WTC11 (cell line): Measurements from ENCODE around the gene SLC38A1. TPM values are rescaled to one million over a fixed set of nuclear protein-coding genes. Genes with fewer than 3 reads are reported as not detected.

ENCODE experiments used
- ATAC-seq: fragments of 200-7000 bp; cut with Tn5 transposase; 2 replicates; pipeline ENCODE4 v1.10.0; 2021; ENCODE audit warnings: mild to moderate bottlenecking, moderate library complexity
- CTCF ChIA-PET: fragments of 300-600 bp; sonication (Branson Sonifier 250); formaldehyde crosslinking; loops from one replicate; lab custom pipeline; 2021; ENCODE audit warnings: antibody characterized with exemption; lab: Charles Lee
- POLR2A ChIA-PET: fragments of 350-600 bp; sonication (Branson Sonifier 250); formaldehyde crosslinking; loops from one replicate; lab custom pipeline; 2021; ENCODE audit warnings: antibody characterized with exemption; lab: Charles Lee
- DNase-seq: peaks from one replicate; pipeline ENCODE4 v3.0.0; 2021; ENCODE audit warnings: low spot score
- H3K27ac Mint-ChIP-seq: 2 replicates; pipeline ENCODE4 v1.8.0; 2021; ENCODE audit warnings: mixed read lengths
- H3K27me3 Mint-ChIP-seq: 2 replicates; pipeline ENCODE4 v1.8.0; 2021; ENCODE audit warnings: low read depth, mild to moderate bottlenecking, moderate library complexity, mixed read lengths
- H3K36me3 Mint-ChIP-seq: 2 replicates; pipeline ENCODE4 v1.8.0; 2021; ENCODE audit warnings: mixed read lengths
- H3K4me1 Mint-ChIP-seq: 2 replicates; pipeline ENCODE4 v1.8.0; 2022; ENCODE audit warnings: mixed read lengths
- H3K4me3 Mint-ChIP-seq: 2 replicates; pipeline ENCODE4 v1.8.0; 2021; ENCODE audit warnings: mild to moderate bottlenecking, moderate library complexity, mixed read lengths
- H3K9me3 Mint-ChIP-seq: 2 replicates; pipeline ENCODE4 v1.8.0; 2021; ENCODE audit warnings: mixed read lengths
- CREB1 ChIP-seq: sonication (generic); formaldehyde crosslinking; IDR thresholded peaks from 2 replicates; pipeline ENCODE4 v1.8.0; 2023; ENCODE audit warnings: mild to moderate bottlenecking, missing genetic modification reagents
- CREM ChIP-seq: sonication (generic); formaldehyde crosslinking; IDR thresholded peaks from 2 replicates; pipeline ENCODE4 v1.8.1; 2022; ENCODE audit warnings: mild to moderate bottlenecking, missing genetic modification reagents, moderate library complexity
- ETV6 ChIP-seq: sonication (generic); formaldehyde crosslinking; IDR thresholded peaks from 2 replicates; pipeline ENCODE4 v1.8.1; 2022; ENCODE audit warnings: mild to moderate bottlenecking, missing genetic modification reagents
- GABPB1 ChIP-seq: sonication (generic); formaldehyde crosslinking; IDR thresholded peaks from 2 replicates; pipeline ENCODE4 v1.8.1; 2023; ENCODE audit warnings: mild to moderate bottlenecking, missing genetic modification reagents
- IRF1 ChIP-seq: sonication (generic); formaldehyde crosslinking; IDR thresholded peaks from 2 replicates; pipeline ENCODE4 v1.8.0; 2023; ENCODE audit warnings: missing genetic modification reagents
- MXD4 ChIP-seq: fragments of 250-450 bp; sonication (Bioruptor Pico); IDR thresholded peaks from 2 replicates; pipeline ENCODE4 v1.8.0; 2021; ENCODE audit warnings: mild to moderate bottlenecking, moderate library complexity, borderline replicate concordance
- RELA ChIP-seq: sonication (generic); formaldehyde crosslinking; IDR thresholded peaks from 2 replicates; pipeline ENCODE4 v1.8.1; 2022; ENCODE audit warnings: missing genetic modification reagents, mild to moderate bottlenecking, borderline replicate concordance
- SMAD4 ChIP-seq: sonication (generic); formaldehyde crosslinking; IDR thresholded peaks from 2 replicates; pipeline ENCODE4 v1.8.0; 2022; ENCODE audit warnings: mild to moderate bottlenecking, missing genetic modification reagents
- SOX15 ChIP-seq: fragments of 250-450 bp; sonication (Bioruptor Pico); IDR thresholded peaks from 2 replicates; pipeline ENCODE4 v1.9.0; 2021; ENCODE audit warnings: mild to moderate bottlenecking
- USF1 ChIP-seq: sonication (generic); formaldehyde crosslinking; IDR thresholded peaks from 2 replicates; pipeline ENCODE4 v1.8.0; 2022; ENCODE audit warnings: mild to moderate bottlenecking, missing genetic modification reagents
- ZNF138 ChIP-seq: sonication (generic); formaldehyde crosslinking; conservative IDR thresholded peaks from 2 replicates; pipeline ENCODE4 v1.8.1; 2022; ENCODE audit warnings: mild to moderate bottlenecking, moderate library complexity, missing genetic modification reagents
- ZNF416 ChIP-seq: fragments of 250-450 bp; sonication (Bioruptor Pico); IDR thresholded peaks from 2 replicates; pipeline ENCODE4 v1.9.0; 2021; ENCODE audit warnings: mild to moderate bottlenecking, inconsistent platforms
- ZNF512 ChIP-seq: sonication (generic); formaldehyde crosslinking; IDR thresholded peaks from 2 replicates; pipeline ENCODE4 v1.8.1; 2022; ENCODE audit warnings: missing genetic modification reagents, borderline replicate concordance
- ZNF532 ChIP-seq: fragments of 250-450 bp; sonication (Bioruptor Pico); IDR thresholded peaks from 2 replicates; pipeline ENCODE4 v1.9.0; 2021; ENCODE audit warnings: mild to moderate bottlenecking, borderline replicate concordance
- total RNA-seq: library from RNA; stranded (reverse); gene quantifications from 3 replicates; pipeline ENCODE4 v1.2.3, GENCODE V29; 2021
- TF ChIP-seq, protein P1 (sequence below): sonication (generic); formaldehyde crosslinking; IDR thresholded peaks from 2 replicates; pipeline ENCODE4 v1.8.0; 2023; ENCODE audit warnings: missing genetic modification reagents, mild to moderate bottlenecking, borderline replicate concordance
- TF ChIP-seq, protein P2 (sequence below): sonication (generic); formaldehyde crosslinking; IDR thresholded peaks from 2 replicates; pipeline ENCODE4 v1.8.0; 2022; ENCODE audit warnings: mild to moderate bottlenecking, missing genetic modification reagents
- TF ChIP-seq, protein P3 (sequence below): sonication (generic); formaldehyde crosslinking; IDR thresholded peaks from 2 replicates; pipeline ENCODE4 v1.8.1; 2023; ENCODE audit warnings: mild to moderate bottlenecking, missing genetic modification reagents
- TF ChIP-seq, protein P4 (sequence below): sonication (generic); formaldehyde crosslinking; IDR thresholded peaks from 2 replicates; pipeline ENCODE4 v1.8.0; 2022; ENCODE audit warnings: mild to moderate bottlenecking, missing genetic modification reagents

SLC38A1 gene
- total RNA-seq, 1 experiment from 2014 or later, result 179 TPM

DNA sequence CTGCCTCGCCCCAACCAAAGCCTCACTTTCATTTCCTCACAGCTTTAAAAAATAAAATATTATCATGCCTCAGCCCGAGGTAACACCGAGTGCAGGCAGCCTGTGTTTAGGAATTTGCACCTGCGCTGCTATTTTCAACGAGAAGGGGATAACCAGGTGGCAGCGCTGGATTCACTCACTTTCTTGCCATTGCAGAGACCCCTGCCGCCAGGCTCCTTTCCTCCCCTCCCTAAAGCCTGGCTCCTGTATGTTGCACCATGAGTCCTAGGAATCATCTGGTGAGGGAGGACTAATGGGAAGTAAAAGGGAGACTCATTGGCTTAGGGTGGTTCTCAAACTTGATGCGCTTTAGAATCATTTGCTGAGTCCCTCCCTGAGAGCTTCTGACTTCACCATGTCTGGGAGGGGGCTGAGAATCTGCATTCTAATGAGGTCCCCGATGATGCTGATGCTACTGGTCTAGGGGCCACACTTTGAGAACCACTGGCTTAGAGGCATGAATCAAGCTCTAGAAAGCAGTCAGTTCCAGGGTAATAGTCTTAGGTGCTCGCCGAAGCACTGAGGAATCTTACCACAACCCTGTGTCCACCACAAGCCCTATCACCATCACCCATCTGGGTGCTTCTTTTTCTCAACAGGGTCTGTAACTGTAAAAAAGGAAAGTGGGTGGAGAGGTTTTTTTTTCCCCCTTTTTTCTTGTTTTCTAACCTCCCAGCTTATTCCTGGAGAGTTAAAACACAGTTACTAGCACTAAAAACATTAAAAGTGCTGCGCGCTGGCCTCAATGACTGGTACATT lies 83.8 kb downstream of the SLC38A1 start (continued):
- TF ChIP-seq, protein P1, sequence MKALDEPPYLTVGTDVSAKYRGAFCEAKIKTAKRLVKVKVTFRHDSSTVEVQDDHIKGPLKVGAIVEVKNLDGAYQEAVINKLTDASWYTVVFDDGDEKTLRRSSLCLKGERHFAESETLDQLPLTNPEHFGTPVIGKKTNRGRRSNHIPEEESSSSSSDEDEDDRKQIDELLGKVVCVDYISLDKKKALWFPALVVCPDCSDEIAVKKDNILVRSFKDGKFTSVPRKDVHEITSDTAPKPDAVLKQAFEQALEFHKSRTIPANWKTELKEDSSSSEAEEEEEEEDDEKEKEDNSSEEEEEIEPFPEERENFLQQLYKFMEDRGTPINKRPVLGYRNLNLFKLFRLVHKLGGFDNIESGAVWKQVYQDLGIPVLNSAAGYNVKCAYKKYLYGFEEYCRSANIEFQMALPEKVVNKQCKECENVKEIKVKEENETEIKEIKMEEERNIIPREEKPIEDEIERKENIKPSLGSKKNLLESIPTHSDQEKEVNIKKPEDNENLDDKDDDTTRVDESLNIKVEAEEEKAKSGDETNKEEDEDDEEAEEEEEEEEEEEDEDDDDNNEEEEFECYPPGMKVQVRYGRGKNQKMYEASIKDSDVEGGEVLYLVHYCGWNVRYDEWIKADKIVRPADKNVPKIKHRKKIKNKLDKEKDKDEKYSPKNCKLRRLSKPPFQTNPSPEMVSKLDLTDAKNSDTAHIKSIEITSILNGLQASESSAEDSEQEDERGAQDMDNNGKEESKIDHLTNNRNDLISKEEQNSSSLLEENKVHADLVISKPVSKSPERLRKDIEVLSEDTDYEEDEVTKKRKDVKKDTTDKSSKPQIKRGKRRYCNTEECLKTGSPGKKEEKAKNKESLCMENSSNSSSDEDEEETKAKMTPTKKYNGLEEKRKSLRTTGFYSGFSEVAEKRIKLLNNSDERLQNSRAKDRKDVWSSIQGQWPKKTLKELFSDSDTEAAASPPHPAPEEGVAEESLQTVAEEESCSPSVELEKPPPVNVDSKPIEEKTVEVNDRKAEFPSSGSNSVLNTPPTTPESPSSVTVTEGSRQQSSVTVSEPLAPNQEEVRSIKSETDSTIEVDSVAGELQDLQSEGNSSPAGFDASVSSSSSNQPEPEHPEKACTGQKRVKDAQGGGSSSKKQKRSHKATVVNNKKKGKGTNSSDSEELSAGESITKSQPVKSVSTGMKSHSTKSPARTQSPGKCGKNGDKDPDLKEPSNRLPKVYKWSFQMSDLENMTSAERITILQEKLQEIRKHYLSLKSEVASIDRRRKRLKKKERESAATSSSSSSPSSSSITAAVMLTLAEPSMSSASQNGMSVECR (CRISPR knock-in tag), result no peak
- no peak for TF ChIP-seq SMAD4 (CRISPR knock-in tag)
- no peak for TF ChIP-seq ZNF532 (CRISPR knock-in tag)
- TF ChIP-seq USF1 (CRISPR knock-in tag), result no peak
- TF ChIP-seq CREM (CRISPR knock-in tag), result no peak
- TF ChIP-seq, protein P2, sequence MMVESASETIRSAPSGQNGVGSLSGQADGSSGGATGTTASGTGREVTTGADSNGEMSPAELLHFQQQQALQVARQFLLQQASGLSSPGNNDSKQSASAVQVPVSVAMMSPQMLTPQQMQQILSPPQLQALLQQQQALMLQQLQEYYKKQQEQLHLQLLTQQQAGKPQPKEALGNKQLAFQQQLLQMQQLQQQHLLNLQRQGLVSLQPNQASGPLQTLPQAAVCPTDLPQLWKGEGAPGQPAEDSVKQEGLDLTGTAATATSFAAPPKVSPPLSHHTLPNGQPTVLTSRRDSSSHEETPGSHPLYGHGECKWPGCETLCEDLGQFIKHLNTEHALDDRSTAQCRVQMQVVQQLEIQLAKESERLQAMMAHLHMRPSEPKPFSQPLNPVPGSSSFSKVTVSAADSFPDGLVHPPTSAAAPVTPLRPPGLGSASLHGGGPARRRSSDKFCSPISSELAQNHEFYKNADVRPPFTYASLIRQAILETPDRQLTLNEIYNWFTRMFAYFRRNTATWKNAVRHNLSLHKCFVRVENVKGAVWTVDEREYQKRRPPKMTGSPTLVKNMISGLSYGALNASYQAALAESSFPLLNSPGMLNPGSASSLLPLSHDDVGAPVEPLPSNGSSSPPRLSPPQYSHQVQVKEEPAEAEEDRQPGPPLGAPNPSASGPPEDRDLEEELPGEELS, result no peak
- no peak for TF ChIP-seq SOX15 (CRISPR knock-in tag)

GRCh38 chr12:46183112-46183511 lies 85.7 kb downstream of the SLC38A1 start:
- peaks cover 20% of the 10 kb centered on the region for H3K36me3 Mint-ChIP-seq
- no peak for ATAC-seq
- H3K27me3 Mint-ChIP-seq, result no peaks in the 10 kb centered on the region
- no peak overlapping the region for H3K27ac Mint-ChIP-seq
- CTCF ChIA-PET, result no interaction called here
- no peak for DNase-seq
- H3K9me3 Mint-ChIP-seq, result no peaks in the 10 kb centered on the region
- H3K4me3 Mint-ChIP-seq, result no peak overlapping the region
- POLR2A ChIA-PET, result no interaction called here
- peaks cover 18% of the 10 kb centered on the region for H3K4me1 Mint-ChIP-seq
- TF ChIP-seq GABPB1 (CRISPR knock-in tag) (no peak), ZNF138 (no peak), ZNF416 (CRISPR knock-in tag) (no peak), CREB1 (CRISPR knock-in tag) (no peak), MXD4 (CRISPR knock-in tag) (no peak), ZNF512 (no peak), ETV6 (CRISPR knock-in tag) (no peak), RELA (CRISPR knock-in tag) (no peak), IRF1 (CRISPR knock-in tag) (no peak)
- TF ChIP-seq, protein P3, sequence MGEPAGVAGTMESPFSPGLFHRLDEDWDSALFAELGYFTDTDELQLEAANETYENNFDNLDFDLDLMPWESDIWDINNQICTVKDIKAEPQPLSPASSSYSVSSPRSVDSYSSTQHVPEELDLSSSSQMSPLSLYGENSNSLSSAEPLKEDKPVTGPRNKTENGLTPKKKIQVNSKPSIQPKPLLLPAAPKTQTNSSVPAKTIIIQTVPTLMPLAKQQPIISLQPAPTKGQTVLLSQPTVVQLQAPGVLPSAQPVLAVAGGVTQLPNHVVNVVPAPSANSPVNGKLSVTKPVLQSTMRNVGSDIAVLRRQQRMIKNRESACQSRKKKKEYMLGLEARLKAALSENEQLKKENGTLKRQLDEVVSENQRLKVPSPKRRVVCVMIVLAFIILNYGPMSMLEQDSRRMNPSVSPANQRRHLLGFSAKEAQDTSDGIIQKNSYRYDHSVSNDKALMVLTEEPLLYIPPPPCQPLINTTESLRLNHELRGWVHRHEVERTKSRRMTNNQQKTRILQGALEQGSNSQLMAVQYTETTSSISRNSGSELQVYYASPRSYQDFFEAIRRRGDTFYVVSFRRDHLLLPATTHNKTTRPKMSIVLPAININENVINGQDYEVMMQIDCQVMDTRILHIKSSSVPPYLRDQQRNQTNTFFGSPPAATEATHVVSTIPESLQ, result no peak
- TF ChIP-seq, protein P4, sequence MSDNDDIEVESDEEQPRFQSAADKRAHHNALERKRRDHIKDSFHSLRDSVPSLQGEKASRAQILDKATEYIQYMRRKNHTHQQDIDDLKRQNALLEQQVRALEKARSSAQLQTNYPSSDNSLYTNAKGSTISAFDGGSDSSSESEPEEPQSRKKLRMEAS (CRISPR knock-in tag), result no peak
